ENCODE data around the gene OTOS. TPM values are rescaled to one million over a fixed set of nuclear protein-coding genes. Genes with fewer than 3 reads are reported as not detected.

OTOS gene
- total and polyA plus RNA-seq, 2 of the 4 experiments (the other 2 are of a cell fraction): 0.34 TPM; not detected in 1

GRCh38 chr2:240139011-240139441 lies 1.4 kb downstream of the OTOS start:
- ATAC-seq (ENCODE audit: low read depth) (no peak), DNase-seq (no peak)
- TF ChIP-seq FOS (IDR thresholded peaks at IDR 0.05; ENCODE audit: low read depth, low read length) (no peak), SMC3 (IDR thresholded peaks at IDR 0.05; ENCODE audit: low read depth, low read length) (no peak), BHLHE40 (IDR thresholded peaks at IDR 0.05; ENCODE audit: low read depth, low read length) (no peak), MAFK (IDR thresholded peaks at IDR 0.05; ENCODE audit: low read depth, low read length) (no peak), USF2 (IDR thresholded peaks at IDR 0.05; ENCODE audit: low read depth, low read length) (no peak), NFE2L2 (IDR thresholded peaks at IDR 0.05; ENCODE audit: low read depth, low read length) (no peak), RFX5 (IDR thresholded peaks at IDR 0.05; ENCODE audit: low read depth, low read length) (no peak), MAZ (IDR thresholded peaks at IDR 0.05; ENCODE audit: borderline replicate concordance, low read depth, low read length) (no peak), RCOR1 (IDR thresholded peaks at IDR 0.05; ENCODE audit: insufficient replicate concordance, low read length) (no peak), MXI1 (IDR thresholded peaks at IDR 0.05; ENCODE audit: borderline replicate concordance, low read depth, low read length) (no peak)
- Histone ChIP-seq H3K27me3 (ENCODE audit: control insufficient read depth, insufficient read depth, low read length) (peaks cover 24% of the 10 kb centered on the region), H3K4ac (ENCODE audit: low read depth, low read length) (no peak overlapping the region), H2BK5ac (ENCODE audit: low read depth, low read length, poor library complexity, severe bottlenecking) (no peak overlapping the region), H4K20me1 (ENCODE audit: insufficient read depth, low read length) (peaks cover 14% of the 10 kb centered on the region; the same call in 1 of the 2 replicates), H2BK15ac (ENCODE audit: low read depth, low read length) (no peak overlapping the region), H3K23ac (ENCODE audit: low read depth, low read length) (no peak overlapping the region), H4K91ac (ENCODE audit: insufficient read depth, low read depth, low read length) (no peak overlapping the region), H2AK9ac (replicated peaks; ENCODE audit: low read depth, low read length, poor library complexity) (no peak overlapping the region), H3K4me2 (ENCODE audit: low read depth, low read length) (no peak overlapping the region), H3K56ac (ENCODE audit: extremely low read depth, insufficient read depth, low read length) (no peak overlapping the region), H3K27ac (ENCODE audit: insufficient read depth, low read length) (no peak overlapping the region), H3K9me1 (ENCODE audit: insufficient read depth, low read length) (no peaks in the 10 kb centered on the region), H3K9ac (ENCODE audit: low read depth, low read length) (no peak overlapping the region), H3K36me3 (ENCODE audit: control insufficient read depth, insufficient read depth, low read length) (no peaks in the 10 kb centered on the region), H3K18ac (ENCODE audit: low read depth, low read length) (no peak overlapping the region), H3K14ac (replicated peaks; ENCODE audit: low read depth, low read length) (no peak overlapping the region), H2BK20ac (ENCODE audit: low read depth, low read length) (no peak overlapping the region), H3K9me3 (ENCODE audit: control insufficient read depth, insufficient read depth, low read length) (no peaks in the 10 kb centered on the region), H3K79me1 (ENCODE audit: low read depth in 1 of 2, low read length in 2 of 2) (peaks cover 0 to 20% of the 10 kb centered on the region in 2 experiments; a peak in 3 of 4 replicates), H4K8ac (ENCODE audit: low read depth in 2 of 2, low read length in 2 of 2) (no peak overlapping the region), H2AFZ (replicated peaks; ENCODE audit: low read length, poor library complexity) (peak overlapping the region; percentile 19), H2BK120ac (ENCODE audit: low read depth, low read length) (no peak overlapping the region), H3K4me1 (ENCODE audit: control insufficient read depth, insufficient read depth, low read length) (peaks cover 9% of the 10 kb centered on the region), H3K4me3 (ENCODE audit: insufficient read depth, low read depth, low read length) (no peak overlapping the region), H2AK5ac (ENCODE audit: low read depth, low read length) (no peak overlapping the region), H4K5ac (ENCODE audit: low read depth, low read length) (no peak overlapping the region)
- ChIA-PET POLR2A (ENCODE audit: unreplicated experiment) (no interaction called here), CTCF (no interaction called here)
- dilution Hi-C loops (cut with HindIII; ENCODE audit: low sequenced_read_pairs, unreplicated experiment) (no loop called here), intact Hi-C loops (cut with micrococcal nuclease) (no loop called here), in situ Hi-C loops (cut with MboI; ENCODE audit: low sequenced_read_pairs) (loop anchor here (25.0 kb wide), 1 partner anchor 1102 kb away; no protein-coding TSS in a partner anchor)
- BruUV-seq (replicated peaks): no TSS peak
- WGBS, 2 experiments (ENCODE audit: extremely low coverage in 2 of 2, insufficient read length in 1 of 2): 78% methylated on average over 12 of the region's 15 CpGs; no CpG with 5 or more reads in 1 of the 2 experiments

Measured in IMR-90 (cell line).